Tibial nerve (tissue), 4 donors: Measurements from ENCODE around the gene CHST7.

ENCODE experiments used
- EP300 ChIP-seq, 2 donors: sonication (generic); formaldehyde crosslinking; IDR thresholded peaks; one replicate each; pipeline ENCODE4 v1.6.1; 2017; ENCODE audit warnings: antibody characterized with exemption in 2 of 2, mild to moderate bottlenecking in 1 of 2
- POLR2A ChIP-seq, 2 donors: fragments of 450-650 bp; IDR thresholded peaks; one replicate each; pipeline ENCODE4 v1.6.1; 2017; ENCODE audit warnings: antibody characterized with exemption in 2 of 2, mild to moderate bottlenecking in 2 of 2, moderate library complexity in 2 of 2
- TF ChIP-seq, protein P1 (sequence below), 5 experiments: fragments of 200-600 bp in 3 of 5; fragments of 450-650 bp in 2 of 5; sonication (generic) in 3 of 5; IDR thresholded peaks; one replicate each; pipeline ENCODE4 v1.5.1; 2016 to 2019; ENCODE audit warnings: antibody characterized with exemption in 5 of 5, mild to moderate bottlenecking in 3 of 5, moderate library complexity in 2 of 5

DNA sequence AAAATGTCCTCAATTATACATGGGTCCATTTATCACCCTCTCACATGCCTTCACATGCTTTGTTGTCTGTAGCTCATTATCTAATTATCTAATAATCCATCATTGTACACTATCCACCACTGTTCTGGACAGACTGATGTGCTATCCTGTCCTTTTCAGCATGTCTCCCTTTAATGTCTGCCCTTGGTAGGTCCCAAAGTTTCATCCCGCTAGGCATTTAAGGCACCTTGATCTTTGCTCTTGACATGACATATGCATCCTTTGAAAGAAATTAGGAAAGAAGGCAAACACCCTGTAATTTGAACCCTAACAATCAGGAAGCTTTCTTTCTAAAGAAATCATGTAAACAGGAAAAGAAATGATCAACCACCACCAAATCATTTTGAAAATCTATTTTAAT is 5.7 kb downstream of the CHST7 start:
- TF ChIP-seq, protein P1, sequence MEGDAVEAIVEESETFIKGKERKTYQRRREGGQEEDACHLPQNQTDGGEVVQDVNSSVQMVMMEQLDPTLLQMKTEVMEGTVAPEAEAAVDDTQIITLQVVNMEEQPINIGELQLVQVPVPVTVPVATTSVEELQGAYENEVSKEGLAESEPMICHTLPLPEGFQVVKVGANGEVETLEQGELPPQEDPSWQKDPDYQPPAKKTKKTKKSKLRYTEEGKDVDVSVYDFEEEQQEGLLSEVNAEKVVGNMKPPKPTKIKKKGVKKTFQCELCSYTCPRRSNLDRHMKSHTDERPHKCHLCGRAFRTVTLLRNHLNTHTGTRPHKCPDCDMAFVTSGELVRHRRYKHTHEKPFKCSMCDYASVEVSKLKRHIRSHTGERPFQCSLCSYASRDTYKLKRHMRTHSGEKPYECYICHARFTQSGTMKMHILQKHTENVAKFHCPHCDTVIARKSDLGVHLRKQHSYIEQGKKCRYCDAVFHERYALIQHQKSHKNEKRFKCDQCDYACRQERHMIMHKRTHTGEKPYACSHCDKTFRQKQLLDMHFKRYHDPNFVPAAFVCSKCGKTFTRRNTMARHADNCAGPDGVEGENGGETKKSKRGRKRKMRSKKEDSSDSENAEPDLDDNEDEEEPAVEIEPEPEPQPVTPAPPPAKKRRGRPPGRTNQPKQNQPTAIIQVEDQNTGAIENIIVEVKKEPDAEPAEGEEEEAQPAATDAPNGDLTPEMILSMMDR (IDR thresholded peaks at IDR 0.05) = no peak
- TF ChIP-seq POLR2A (IDR thresholded peaks at IDR 0.05) (no peak), EP300 (IDR thresholded peaks at IDR 0.05) (no peak)
